HepG2 (cell line): ENCODE measurements around the gene KLF5. TPM values are rescaled to one million over a fixed set of nuclear protein-coding genes. Genes with fewer than 3 reads are reported as not detected.

Source experiments
- EZH2 ChIP-seq: conservative IDR thresholded peaks from 2 replicates; pipeline ENCODE4 v1.6.1; 2012; ENCODE audit warnings: mild to moderate bottlenecking, low read depth, low read length, moderate library complexity
- GTF3A ChIP-seq: sonication (generic); formaldehyde crosslinking; conservative IDR thresholded peaks from 2 replicates; pipeline ENCODE4 v1.4.0; 2020; ENCODE audit warnings: mild to moderate bottlenecking, missing genetic modification reagents
- HHEX ChIP-seq: IDR thresholded peaks from 2 replicates; pipeline ENCODE4 v1.6.1; 2016; ENCODE audit warnings: control low read depth
- RFXAP ChIP-seq: sonication (generic); formaldehyde crosslinking; IDR thresholded peaks from 2 replicates; pipeline ENCODE4 v1.4.0; 2020; ENCODE audit warnings: missing genetic modification reagents, borderline replicate concordance
- SRY ChIP-seq: sonication (generic); formaldehyde crosslinking; IDR thresholded peaks from 2 replicates; pipeline ENCODE4 v1.8.0; 2022; ENCODE audit warnings: mild to moderate bottlenecking, missing genetic modification reagents
- ZBTB7A ChIP-seq: sonication (generic); formaldehyde crosslinking; IDR thresholded peaks from 2 replicates; pipeline ENCODE4 v1.8.0; 2022; ENCODE audit warnings: mild to moderate bottlenecking, missing genetic modification reagents
- ZNF441 ChIP-seq: sonication (generic); formaldehyde crosslinking; IDR thresholded peaks from 2 replicates; pipeline ENCODE4 v1.7.0; 2021; ENCODE audit warnings: missing genetic modification reagents, borderline replicate concordance
- ZNF615 ChIP-seq: sonication (generic); formaldehyde crosslinking; IDR thresholded peaks from 2 replicates; pipeline ENCODE4 v1.5.0; 2020; ENCODE audit warnings: mild to moderate bottlenecking, missing genetic modification reagents, borderline replicate concordance
- polyA plus RNA-seq, 8 experiments: library from polyadenylated mRNA; depleted of rRNA in 3 of 8; stranded (reverse) in 7 of 8; unstranded in 1 of 8; fragments of >200 nt; fragmentation: Illumina TruSeq in 4 of 8; extraction: Trizol in 4 of 8; gene quantifications; 2 replicates each; pipeline versions ENCODE4 v1.2.1 to v1.2.3, GENCODE V29; 2011 to 2016; ENCODE audit warnings: low read depth in 4 of 8, missing spikeins in 1 of 8, mixed read lengths in 1 of 8; ENCODE audit not compliant: insufficient read depth in 1 of 8
- total RNA-seq, 5 experiments: library from RNA; depleted of rRNA; stranded (reverse); fragments of >200 nt; fragmentation: Illumina TruSeq; extraction: Trizol; gene quantifications; 2 replicates each; pipeline ENCODE4 v1.2.3, GENCODE V29; 2016; ENCODE audit warnings: low read depth in 1 of 5
- TF ChIP-seq, protein P1 (sequence below): sonication (generic); formaldehyde crosslinking; IDR thresholded peaks from 2 replicates; pipeline ENCODE4 v1.4.0; 2020; ENCODE audit warnings: mild to moderate bottlenecking, missing genetic modification reagents
- TF ChIP-seq, protein P2 (sequence below): IDR thresholded peaks from 2 replicates; pipeline ENCODE4 v1.6.1; 2016; ENCODE audit warnings: low read depth
- TF ChIP-seq, protein P3 (sequence below), 2 experiments: sonication (generic) in 1 of 2; formaldehyde crosslinking in 1 of 2; IDR thresholded peaks; 2 replicates each; pipeline versions ENCODE4 v1.4.0 to v1.6.1; 2016 to 2020; ENCODE audit warnings: borderline replicate concordance in 1 of 2, low read depth in 1 of 2, mild to moderate bottlenecking in 1 of 2, missing genetic modification reagents in 1 of 2
- TF ChIP-seq, protein P4 (sequence below): sonication (generic); formaldehyde crosslinking; IDR thresholded peaks from 2 replicates; pipeline ENCODE4 v1.4.0; 2020; ENCODE audit warnings: mild to moderate bottlenecking, missing genetic modification reagents

The KLF5 gene
- total and polyA plus RNA-seq, 2 of the 13 experiments (the other 11 are each of a cell fraction or from before 2014, with no cell fraction given): 1.7 to 9.2 TPM

DNA sequence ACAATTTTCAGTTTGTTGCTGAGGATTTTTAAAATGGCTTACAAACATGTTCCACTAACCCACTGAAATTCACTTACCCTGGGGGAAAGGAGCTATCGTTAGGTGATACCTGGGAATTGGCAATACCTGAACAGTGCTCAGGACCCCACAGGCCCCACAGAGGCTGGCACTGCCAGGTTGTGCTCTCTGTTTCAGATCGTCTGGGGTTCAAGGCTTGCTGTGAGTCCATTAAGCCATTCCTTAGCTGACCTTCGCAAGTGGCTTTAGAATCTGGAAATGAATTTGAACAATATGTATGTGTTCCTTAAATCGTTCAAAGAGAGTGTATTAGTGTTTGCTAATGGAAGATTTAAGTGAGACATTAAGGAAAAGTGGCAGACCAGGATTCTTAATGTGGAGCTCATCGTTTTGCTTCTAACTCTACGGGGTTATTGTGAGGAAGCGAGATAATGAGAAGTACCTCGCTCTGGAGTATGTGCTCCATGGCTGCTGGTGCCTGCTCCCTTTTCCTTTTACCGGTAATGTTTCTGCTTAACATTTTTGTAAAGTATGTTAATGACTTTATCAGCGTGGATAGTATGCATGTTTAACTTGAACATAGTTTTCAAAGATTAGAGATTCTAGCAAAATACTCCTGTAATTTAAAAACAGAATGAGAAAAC is 13.6 kb downstream of the KLF5 start (continued):
- TF ChIP-seq, protein P1, sequence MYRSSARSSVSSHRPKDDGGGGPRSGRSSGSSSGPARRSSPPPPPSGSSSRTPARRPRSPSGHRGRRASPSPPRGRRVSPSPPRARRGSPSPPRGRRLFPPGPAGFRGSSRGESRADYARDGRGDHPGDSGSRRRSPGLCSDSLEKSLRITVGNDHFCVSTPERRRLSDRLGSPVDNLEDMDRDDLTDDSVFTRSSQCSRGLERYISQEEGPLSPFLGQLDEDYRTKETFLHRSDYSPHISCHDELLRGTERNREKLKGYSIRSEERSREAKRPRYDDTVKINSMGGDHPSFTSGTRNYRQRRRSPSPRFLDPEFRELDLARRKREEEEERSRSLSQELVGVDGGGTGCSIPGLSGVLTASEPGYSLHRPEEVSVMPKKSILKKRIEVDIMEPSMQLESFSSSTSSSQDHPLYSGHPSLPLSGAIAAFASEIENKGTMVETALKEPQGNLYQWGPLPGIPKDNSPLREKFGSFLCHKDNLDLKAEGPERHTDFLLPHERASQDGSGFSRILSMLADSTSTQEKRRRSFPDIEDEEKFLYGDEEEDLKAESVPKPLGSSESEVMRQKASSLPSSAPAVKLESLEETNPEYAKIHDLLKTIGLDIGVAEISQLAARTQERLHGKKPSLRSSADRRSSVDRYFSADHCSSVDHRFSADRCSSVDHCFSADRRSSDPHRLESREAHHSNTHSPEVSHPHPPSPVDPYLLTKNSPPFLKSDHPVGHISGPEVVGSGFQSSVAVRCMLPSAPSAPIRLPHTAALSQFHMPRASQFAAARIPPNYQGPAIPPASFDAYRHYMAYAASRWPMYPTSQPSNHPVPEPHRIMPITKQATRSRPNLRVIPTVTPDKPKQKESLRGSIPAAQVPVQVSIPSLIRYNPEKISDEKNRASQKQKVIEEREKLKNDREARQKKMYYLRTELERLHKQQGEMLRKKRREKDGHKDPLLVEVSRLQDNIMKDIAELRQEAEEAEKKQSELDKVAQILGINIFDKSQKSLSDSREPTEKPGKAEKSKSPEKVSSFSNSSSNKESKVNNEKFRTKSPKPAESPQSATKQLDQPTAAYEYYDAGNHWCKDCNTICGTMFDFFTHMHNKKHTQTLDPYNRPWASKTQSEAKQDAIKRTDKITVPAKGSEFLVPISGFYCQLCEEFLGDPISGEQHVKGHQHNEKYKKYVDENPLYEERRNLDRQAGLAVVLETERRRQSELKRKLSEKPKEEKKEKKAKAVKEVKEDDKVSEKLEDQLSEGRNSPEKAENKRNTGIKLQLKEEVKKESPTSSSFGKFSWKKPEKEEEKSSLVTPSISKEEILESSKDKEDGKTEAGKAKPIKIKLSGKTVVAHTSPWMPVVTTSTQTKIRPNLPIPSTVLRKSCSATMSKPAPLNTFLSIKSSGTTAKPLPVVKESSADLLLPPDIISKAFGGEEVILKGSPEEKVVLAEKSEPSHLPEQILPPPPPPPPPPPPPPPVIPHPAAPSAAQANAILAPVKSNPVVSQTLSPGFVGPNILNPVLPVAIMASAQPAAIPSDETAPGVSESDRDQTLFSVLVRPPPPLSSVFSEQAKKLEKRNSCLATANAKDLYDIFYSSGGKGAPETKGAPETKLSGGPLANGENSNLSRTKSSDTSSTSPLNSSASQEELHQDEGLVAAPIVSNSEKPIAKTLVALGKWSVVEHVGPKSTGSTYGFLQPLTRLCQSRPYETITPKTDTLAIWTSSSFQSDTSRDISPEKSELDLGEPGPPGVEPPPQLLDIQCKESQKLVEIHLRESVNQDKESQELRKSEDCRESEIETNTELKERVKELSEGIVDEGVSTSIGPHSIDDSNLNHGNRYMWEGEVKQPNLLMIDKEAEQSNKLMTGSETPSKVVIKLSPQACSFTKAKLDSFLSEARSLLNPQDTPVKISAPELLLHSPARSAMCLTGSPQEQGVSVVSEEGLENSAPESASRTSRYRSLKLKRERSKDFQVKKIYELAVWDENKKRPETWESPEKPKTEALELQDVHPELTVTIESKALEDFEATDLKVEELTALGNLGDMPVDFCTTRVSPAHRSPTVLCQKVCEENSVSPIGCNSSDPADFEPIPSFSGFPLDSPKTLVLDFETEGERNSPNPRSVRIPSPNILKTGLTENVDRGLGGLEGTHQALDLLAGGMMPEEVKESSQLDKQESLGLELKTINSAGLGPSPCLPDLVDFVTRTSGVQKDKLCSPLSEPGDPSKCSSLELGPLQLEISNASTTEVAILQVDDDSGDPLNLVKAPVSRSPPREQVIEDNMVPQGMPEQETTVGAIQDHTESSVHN (CRISPR knock-in tag): no peak
- TF ChIP-seq ZNF615 (CRISPR knock-in tag) (no peak), HHEX (no peak), GTF3A (no peak), RFXAP (CRISPR knock-in tag) (no peak), EZH2 (no peak), ZNF441 (CRISPR knock-in tag) (no peak), SRY (CRISPR knock-in tag) (no peak), ZBTB7A (CRISPR knock-in tag) (no peak)
- TF ChIP-seq, protein P2, sequence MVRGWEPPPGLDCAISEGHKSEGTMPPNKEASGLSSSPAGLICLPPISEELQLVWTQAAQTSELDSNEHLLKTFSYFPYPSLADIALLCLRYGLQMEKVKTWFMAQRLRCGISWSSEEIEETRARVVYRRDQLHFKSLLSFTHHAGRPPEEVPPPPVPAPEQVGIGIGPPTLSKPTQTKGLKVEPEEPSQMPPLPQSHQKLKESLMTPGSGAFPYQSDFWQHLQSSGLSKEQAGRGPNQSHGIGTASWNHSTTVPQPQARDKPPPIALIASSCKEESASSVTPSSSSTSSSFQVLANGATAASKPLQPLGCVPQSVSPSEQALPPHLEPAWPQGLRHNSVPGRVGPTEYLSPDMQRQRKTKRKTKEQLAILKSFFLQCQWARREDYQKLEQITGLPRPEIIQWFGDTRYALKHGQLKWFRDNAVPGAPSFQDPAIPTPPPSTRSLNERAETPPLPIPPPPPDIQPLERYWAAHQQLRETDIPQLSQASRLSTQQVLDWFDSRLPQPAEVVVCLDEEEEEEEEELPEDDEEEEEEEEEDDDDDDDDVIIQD (CRISPR knock-in tag): no peak
- TF ChIP-seq, protein P3, sequence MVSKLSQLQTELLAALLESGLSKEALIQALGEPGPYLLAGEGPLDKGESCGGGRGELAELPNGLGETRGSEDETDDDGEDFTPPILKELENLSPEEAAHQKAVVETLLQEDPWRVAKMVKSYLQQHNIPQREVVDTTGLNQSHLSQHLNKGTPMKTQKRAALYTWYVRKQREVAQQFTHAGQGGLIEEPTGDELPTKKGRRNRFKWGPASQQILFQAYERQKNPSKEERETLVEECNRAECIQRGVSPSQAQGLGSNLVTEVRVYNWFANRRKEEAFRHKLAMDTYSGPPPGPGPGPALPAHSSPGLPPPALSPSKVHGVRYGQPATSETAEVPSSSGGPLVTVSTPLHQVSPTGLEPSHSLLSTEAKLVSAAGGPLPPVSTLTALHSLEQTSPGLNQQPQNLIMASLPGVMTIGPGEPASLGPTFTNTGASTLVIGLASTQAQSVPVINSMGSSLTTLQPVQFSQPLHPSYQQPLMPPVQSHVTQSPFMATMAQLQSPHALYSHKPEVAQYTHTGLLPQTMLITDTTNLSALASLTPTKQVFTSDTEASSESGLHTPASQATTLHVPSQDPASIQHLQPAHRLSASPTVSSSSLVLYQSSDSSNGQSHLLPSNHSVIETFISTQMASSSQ (IDR thresholded peaks at IDR 0.05; ENCODE audit: low read depth): no peak
- TF ChIP-seq, protein P3 (CRISPR knock-in tag; IDR thresholded peaks at IDR 0.05; ENCODE audit: borderline replicate concordance): no peak
- TF ChIP-seq, protein P4, sequence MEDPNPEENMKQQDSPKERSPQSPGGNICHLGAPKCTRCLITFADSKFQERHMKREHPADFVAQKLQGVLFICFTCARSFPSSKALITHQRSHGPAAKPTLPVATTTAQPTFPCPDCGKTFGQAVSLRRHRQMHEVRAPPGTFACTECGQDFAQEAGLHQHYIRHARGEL: no peak
